ENCODE measurements around the gene SLC3A2.

SLC3A2 gene

DNA sequence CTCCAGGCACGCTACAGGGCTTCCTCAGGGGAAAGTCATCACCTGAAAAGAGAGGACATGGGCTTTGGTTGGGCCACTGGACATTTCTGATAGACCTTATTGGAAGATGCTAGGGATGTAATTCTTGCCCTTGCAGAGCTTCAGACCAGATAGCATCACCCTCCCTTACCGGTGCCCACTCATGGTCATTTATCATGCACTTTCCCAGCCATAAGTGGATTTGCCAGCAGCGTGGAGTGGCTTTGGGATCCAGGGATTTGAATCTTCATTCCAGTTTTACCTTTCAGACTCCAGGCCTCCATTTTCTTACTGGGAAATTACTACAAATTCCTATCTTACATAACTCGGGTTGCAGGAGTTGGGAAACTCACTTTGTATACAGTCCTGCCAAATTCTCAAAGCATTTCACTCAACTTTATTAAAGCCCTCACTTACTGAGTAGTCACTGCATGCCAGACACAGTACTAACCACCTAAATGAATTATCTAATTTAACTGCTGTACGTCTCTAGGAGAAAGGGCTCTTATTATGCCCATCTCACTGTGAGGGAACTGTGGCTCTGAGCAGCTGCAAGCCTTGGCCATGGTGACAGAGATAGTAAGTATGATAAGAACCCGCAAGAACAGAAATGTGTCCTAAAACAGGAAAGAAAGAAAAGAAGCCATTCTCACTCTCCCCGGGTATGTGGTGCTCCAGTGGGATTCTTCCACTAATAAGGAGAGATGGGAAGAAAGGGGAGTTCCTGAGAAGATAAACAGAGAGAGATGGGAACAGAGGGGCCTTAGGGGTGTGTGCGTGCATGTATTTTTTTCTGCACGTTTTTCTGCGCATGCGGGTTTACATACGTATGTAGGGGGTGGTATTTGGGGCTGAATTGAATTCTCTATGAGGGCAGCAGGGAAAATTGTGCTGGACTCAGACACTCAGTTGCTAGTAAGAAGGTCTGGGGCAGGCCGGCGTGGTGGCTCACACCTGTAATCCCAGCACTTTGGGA lies 30.7 kb downstream of the SLC3A2 start:
- no peak for DNase-seq

DNA sequence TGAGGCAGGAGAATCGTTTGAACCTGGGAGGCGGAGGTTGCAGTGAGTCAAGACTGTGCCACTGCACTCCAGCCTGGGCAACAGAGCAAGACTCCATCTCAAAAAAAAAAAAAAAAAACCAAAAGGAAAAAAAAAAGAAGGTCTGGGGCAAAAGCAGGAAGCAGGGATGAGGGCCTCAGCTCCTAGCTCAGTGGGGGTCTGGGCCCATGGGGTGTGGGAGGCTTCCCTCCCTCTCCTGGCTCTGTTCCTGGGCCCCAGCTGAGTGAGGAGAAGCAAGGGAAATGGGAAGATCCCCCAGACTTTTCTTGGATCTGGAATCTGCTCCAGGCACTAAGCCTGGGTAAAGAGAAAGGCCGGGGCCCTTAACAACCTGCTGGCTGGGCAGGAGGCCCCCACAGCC lies 31.6 kb downstream of the SLC3A2 start:
- no peak for DNase-seq

DNA sequence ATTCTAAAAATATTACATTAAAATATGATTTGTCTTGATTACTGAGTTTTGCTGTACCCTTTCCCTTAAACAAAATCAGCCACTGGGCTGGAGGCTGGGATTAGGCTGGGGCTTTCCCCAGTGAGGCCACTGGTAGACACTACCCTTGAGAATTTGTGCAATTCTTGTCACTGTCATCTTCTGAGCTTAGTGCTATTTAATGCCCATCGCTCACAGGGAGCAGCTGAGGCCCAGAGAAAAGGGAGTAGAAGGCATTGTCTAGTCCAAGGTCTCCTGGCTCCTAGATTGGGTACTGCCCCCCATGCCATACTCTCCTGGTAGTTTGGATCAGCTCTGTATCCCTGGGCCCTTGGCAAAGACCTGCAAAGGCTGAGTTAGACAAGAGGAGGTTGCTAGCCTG lies 33.7 kb downstream of the SLC3A2 start:
- DNase-seq: no peak

DNA sequence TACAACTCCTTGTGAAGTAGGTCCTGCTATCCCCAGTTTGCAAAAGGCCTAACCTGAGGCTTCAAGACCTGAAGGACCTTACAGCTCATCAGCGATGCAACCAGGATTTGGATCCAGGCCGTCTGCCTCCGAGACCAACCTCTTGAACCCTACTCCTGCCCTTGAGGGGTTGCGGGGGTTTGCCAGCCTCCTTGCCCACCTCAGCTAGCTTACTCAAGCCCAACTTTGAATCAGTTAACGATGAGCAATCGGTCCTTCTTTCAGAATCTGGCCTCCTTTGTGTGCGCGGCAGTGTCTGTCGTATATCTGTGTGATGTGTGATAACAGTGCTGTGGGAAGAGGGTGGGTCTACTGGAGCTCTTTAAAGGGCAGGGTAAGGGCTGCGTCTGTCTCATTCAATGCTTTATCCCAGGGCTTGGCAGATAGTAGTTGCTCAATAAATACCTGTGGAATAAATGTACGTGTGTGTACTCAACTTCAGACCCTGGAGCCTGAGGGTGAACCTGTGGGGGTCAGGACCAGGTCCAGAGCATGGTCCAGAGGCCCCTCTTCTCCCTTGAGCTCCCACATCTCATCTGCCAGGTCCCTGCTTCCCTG lies 37.3 kb downstream of the SLC3A2 start:
- no peak for DNase-seq

DNA sequence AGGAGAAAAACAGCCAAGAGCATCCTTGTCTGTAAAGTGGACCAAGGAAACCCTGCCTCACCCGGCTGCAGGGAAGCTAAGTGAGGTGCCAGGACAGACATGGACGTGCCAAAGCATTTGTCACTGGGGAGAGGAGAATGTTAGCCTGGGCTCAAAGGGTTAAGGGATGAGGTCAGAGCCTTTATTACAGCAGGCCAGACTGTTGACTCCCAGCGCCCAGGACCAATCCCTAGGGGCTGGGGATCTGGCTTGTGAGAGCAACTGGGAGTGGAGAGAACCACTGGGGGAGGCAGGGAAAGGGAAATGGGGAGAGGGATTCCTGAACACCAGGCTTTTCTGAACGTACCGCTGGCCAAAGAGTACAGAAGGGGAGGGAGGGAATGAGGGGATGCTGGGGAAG lies 37.8 kb downstream of the SLC3A2 start:
- DNase-seq: no peak

DNA sequence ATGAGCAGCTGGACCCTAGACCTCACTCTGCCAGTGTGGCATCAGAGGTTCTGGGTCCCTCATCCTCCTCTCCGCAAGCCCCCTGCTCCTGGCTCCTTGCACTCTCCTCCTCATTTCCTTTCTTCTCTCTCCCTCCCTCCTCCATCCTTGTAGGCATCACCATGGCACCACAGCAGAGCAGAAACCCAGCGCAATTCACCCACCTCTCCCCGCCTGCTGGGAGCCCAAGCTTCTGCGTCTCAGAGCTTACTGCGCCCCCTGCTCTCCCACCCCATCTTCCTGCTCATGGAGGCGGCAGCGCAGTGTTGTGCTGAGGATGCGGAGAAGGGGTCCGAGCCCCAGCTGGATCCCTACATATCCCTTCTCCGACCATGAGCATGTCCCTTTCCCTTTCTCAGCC lies 38.8 kb downstream of the SLC3A2 start:
- DNase-seq: no peak

DNA sequence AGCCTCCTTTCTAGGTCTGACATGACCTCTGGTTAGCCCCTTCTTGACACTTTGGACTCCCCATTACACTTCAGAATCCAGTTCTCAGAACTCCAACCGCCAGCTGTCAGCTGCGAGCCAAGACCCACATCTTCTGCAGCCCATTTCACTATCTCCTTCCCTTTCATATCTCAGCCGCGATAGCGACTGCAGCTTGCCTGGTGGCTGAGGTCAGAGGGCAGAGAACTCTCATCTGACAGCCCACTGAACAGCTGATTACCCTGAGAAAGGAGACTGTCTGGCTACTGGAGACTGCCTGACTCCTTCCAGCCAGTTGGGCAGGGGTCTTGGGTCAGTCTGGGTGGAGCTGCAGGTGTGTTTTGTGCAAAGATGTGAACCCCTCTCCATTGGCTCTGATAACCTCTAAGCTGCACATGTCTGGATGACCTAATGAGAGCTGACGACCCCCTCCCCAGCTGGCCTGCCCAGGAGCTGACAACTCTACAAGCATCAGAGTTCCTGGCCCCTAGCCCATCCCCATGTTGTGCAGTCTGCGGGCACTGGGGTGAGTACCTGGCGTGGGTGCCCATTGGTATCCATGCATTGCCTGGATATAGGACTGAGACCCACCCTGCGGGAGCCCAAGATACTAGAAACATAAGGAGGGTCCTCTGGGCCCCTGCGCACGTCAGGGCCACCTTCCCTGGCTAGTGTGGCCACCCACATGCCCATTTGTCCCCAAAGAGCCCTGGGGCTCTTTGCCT lies 39.4 kb downstream of the SLC3A2 start:
- DNase-seq: no peak

DNA sequence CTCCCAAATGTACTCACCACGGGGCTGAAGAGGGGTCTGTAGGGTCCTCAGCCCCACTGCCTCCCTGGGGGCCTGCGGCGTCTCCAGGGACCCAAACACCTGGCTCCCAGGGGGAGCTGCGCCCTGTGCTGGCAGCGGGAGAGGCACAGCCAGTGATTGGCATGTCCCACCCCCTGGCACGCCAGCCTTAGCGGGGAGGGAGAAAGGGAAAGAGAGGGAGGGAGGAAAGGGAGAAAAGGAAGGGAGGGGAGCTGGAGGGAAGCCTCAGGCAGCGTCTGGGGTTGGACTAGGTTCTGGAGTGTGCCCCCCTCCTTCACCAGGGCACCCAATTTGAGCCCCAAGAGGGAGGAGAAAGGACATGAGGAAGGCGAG lies 40.5 kb downstream of the SLC3A2 start, which contains the start of gene CHRM1:
TSS of gene CHRM1 (minus strand) at position 163 of the 372 bp plus-strand sequence. CDS start 10,263 bp downstream, outside the sequence.
- DNase-seq: no peak

DNA sequence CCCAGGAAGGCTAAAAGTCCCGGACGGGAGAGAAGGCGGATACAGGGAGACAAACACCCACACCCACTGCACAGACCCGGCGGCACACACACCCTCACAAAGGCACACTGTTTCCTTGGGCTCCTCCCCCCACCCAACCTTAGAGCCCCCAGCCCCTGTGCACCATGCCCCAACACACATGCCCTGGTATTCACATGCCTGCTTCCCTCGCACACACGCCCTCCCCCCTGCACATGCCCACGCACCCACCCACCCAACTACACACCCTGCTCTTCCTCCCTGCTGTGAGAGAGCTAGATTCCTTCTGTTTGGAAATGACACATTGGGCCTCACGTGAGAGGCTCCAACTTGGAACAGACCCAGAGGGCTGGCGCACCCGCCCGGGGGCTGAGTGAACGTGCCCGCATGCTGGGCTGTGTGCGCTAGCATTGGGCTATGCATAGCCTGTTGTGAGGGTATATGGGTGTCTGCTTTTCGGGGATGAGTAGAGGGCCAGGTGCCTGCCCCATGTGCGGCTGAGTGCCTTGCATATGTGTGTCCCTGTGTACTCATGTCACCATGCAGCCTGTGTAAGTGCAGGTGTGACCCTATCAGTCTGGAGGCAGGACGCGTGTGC lies 41.0 kb downstream of the SLC3A2 start:
- no peak for DNase-seq

DNA sequence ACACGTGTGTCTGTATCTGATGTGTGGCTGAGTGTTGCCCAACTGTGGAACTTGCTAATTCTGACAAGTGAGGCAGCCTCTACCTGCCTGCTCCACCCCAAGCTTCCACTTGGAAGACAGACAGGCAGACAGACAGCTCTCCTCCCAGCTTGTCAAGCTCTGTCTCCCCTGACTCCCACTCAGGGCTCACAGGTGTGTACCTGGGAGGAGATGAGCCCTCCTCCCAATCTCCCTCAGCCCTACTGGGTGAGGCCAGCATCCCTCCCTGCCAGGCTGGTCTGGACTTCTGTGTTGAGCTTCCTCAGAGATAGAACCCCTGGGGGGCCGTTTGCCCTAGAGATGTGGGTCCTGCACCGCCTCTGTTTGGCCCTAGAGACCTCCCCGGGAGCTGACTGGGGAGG lies 41.5 kb downstream of the SLC3A2 start:
- DNase-seq: no peak

DNA sequence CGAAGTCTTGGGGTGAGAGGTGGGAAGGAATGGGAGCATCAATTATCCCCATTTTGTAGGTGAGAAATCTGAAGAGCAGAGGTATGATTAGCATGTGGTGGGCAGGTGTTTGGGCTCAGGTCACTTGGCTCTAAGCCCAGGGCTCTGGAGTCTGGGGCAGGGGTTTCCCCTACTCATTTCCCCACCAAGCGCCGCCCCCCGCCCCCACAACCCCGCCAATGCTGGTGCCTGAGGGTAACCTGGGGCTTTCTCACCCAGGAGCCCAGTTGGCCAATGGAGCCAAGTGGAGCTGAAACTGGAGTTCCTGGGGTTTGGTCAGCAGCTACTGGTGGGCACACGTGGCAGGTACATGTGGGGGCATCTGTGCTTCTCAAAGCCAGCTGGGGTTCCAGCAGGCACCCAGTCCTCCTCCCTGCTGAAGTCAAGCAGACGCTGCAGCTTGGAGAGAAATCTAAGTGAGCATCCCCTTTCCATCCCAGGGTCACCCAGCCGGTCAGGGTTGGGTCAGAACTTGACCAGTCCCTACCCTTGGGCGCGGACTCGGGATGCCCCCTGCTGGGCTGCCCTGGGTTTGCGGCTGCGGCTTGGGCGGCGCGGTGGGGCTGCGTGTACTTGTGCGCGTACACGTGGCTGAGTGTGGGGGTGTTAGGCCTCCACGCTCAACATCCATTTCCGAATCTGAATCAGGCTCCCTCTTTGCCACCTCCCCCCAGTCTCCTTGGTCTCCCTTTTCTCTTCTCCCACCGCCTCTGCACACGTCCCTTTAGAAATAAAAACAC lies 42.1 kb downstream of the SLC3A2 start:
- DNase-seq: no peak

DNA sequence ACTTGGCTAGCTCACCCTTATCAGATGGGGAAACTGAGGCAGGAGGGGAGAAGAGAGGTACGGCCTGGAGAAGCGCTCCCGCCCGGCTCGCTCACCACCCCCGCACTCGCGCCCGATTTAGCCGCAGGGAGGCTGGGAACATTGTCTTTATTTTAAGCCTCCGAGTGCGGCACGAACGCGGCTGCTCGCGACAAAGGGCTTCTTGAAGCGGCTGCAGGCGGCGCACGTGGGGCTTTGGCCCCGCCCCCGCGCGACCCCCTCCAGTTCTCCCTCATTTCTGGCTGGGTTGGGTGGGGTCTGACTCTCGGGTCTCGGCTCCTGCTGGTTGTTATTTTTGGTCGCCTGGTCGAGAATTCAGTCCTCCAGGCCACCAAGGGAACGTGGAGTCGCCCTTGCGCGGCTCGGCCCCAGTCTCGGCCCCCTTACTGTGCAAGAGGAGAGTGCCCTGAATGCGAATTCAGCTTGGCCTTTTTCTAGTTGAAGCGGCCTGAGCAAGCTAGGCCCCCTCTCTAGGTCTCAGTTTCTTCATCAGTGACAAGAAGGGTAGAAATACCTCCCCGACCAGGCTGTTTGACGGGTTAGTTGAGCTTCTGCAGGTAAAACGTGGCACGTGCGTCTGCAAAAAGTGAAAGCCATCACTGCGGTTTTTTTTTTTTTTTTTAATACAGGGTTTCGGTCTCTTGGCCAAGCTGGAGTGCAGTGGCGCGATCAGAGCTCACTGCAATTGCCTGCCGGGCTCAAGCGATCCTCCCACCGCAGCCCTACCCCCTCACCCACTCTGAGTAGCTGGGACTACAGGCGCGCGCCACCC lies 43.1 kb downstream of the SLC3A2 start:
- DNase-seq: no peak

DNA sequence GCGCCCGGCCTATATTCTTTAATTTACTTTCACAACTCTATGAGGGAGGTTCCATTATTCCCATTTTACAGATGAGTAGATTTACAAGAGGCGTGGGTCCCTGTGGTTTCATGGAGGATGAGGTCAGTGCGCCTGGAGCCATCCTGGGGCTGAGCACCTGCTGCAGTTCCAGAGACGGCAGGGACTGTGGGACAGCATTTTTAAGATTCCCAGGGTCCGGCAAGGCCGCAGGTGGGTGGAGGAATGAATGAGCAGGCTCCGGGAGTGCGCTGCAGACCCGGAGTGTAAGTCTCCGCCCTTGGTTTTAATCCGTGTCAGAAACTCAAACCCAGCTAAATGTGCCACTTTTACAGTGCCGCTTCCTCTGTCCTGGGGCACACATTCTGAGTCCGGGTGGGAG lies 44.6 kb downstream of the SLC3A2 start:
- DNase-seq: no peak

DNA sequence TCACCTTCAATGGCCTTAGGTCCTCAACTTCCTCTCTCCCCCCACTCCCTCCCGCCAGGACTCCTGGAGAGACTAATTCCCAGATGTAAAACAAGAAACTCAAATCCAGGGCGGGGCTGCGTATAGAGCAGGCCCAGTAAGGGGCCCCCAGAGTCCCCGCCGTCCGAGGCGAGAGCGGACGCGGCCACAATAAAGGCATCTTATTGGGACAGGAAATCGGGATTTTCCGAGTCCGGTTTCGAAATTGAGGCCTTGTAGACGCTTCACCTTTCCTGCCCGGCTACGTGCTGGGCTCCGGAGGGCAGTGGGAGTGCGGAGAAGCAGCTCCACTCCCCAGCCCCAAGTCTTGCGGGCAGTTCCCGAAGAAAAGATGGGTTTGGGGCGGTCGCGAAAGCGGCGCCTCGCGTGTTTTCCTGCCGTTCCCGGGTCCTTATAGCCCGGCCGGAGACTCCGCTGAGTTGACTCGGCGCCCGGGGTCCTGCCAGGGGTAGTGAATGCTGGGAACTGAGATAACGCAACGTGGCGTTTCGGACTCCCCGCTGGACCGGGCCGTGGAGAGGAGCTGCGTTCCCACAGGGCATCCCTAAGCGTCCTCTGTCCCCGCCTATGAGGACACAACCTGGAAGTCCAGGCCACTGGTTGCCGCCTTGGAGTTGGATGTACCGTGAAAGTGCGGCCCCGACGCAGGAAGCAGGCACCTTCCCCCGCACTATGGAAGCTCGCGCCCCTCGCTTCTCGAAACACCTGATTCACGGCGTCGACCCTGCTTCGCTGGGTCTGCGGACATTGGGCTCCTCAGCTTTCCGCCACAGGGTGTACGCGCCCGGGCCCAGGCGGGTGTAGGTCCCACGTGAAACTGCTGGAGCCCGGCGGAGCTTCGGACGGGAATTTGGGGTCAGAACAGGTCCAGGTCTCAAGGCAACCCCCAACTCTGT lies 45.3 kb downstream of the SLC3A2 start:
- no peak for DNase-seq

DNA sequence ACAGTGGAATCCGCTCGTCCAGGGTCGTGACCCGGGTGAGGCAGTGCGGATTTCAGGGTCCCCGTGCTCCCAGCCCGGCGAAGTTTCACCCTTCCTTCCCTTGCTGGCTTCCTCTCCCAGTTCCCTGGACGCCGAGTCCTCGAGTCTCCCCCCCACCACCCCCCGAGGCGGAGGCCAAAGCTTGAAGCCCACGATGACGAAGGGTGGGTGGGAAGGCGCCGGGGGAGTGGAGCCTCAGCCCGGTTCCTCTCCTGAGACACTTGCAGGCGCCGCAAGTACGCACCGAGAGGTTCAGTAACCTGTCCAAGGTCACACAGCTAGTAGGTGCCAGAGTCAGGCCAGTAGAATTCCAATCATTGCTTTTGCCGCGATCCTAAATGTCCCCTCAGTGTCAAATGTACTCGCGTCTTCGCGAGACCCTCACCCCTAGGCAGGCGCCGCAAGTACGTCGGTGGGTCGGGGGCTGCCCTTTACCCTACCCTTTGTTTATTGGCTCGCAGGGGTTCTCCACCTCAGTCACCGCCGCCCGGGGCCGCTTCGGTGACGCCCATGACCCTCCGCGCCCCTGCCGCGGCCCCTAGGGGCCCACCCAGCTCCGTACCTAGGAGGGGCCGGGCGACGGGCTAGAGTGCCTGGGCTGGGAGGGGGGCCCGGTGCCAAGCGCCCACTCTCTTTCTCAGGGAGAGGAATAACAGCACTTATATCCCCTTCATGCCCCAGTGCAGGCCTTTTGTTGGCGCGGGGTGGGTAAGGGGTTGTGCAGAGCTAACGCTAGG lies 46.2 kb downstream of the SLC3A2 start:
- no peak for DNase-seq

DNA sequence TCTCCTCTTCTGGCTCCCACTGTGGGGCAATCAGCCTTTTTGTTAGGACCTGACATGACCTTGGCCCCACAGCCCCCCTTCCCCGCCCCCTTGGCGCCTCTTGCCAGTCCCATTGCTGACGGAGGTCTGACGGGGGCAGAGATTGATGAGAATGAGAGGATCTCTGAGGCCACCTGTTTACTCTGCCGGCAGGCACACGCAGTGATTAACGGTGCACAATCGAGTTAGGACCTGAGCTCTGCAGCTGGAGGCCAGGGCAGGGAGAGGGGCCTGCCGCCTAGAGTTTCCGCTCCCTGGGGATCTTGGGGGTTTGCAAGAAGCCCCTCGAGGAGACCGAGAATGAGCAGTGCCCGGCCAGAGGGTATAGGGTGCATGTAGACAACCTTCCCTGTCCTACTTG lies 47.3 kb downstream of the SLC3A2 start:
- DNase-seq: no peak

DNA sequence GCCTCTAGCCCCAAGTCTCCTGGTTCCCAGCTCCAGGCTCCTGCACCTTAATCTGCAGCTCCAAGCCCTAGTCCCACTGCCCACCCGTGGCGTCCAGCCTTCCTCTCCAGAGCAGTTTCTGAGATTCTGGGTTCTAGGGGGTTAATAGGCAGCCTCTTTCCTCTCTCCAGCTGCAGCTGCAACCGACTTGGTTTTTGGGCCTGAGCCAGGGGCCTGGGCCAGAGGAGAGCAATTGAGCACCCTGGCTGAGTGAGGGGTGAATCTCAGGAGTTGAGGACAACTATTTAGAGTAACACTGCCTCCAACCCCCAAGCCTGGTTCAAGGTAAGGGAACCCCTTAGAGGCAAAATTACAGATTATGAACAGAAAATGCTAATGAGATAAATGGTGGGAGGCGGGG lies 49.5 kb downstream of the SLC3A2 start:
- DNase-seq: no peak

DNA sequence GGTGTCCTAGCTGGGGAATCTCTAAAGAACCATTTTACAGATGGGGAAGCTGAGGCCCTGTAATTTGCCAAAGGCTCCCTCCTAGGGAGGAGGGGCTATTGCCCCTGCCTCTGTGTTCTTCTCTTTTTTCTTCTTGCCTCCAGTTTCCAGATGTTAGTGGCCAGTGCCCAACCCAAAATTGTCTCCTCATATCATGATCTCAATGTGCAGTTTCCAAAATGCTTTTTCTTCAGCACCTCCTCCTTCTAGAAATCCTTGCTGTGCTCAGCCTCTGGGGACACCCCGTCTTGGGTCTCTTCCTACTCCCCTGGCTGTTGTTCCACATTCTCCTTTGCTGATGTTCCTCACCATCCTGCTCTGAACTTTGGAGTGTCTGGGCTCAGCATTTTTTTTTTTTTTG lies 50.0 kb downstream of the SLC3A2 start:
- DNase-seq: no peak
